GM19238 (cell line): ENCODE measurements around the gene MEF2C.
"Not testable (repeated sequence)": the region's sequence is repeated elsewhere in the genome, so short reads cannot be mapped to it uniquely, and the experiment has no call there.

Experiments
- DNase-seq: peaks from one replicate; pipeline ENCODE4 v3.0.0; 2011; ENCODE audit warnings: low spot score; ENCODE audit not compliant: insufficient read length

Gene MEF2C

DNA sequence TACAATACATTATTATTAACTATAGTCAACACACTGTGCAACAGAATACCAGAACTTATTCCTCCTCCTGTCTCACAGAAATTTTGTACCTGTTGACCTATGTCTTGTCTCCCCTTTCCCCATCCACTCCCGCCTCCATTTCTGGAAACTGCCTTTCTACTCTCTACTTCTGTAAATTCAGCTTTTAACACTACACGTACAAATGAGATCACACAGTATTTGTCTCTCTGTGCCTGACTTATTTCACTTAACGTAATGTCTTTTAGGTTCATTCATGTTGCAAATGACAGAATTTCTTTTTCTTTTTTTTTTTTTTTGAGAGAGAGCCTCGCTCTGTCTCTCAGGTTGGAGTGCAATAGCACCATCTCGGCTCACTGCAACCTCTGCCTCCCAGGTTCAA, 19.5 kb downstream of the MEF2C start:
- no peak for DNase-seq

DNA sequence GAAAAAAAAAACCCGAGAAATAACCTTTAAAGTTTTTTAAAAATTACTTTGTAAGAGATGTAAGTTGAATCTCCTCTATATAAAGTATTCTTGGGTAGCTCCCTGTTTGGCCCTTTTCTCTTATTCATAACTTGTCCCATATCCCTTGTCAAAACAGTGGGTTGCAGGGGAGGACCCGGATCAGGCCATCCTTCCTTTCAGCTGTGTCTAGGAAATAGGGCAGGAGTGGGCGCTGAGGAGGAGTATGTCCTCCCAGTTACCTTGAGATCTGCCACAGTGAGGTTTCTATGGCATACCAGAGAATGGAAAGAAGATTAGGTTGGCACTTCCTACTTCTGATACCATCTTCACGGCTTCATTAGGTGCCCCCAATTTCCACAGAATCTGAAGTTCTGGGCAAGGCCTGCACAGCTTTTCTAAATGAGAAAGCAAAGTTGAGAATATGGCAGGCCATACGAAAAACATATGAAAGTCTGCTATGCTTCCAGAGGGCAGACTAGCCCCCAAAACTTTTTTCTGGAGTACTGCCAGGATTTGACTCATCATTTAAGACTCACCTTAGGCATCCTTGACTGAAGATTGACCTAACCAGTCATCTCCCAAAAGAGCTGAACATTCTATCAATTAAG, 20.3 kb downstream of the MEF2C start:
- no peak for DNase-seq

DNA sequence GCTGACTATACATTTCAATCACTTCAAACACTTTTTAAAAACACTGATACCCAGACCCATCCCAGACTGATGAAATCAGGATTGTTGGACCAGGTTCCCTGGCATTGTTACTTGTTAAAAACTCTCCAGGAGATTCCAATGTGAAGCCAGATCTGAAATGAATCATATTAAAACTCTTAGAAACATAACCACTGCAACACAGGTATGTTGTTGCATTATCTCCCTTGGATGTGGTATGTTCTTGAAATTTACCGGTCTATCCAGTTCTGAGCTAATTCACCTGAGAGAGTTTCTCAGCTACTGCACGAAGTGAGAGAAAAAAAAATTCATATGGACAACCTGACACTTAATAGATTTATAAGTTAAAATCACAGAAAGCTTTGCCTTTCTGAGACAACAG, 21.8 kb downstream of the MEF2C start:
- DNase-seq, result no peak

DNA sequence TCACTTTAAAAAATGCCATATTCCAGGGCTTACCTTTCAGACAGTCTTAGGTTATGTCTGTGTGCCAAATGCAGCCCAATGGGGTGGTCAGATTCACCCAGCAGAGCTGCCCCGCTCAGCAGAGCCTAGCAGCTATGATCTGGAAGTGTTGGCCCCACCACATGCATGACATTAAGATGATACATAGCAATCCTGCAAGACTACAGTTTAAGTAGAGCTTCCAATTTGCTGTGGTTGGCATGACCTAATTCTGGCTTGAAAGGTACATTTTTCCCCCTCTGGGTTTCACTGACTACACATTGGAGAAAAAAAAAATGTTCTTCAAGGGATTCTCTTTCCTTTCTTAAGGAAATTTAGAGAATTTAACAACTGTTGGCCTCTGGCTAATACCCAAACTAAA, 22.5 kb downstream of the MEF2C start:
- no peak for DNase-seq

DNA sequence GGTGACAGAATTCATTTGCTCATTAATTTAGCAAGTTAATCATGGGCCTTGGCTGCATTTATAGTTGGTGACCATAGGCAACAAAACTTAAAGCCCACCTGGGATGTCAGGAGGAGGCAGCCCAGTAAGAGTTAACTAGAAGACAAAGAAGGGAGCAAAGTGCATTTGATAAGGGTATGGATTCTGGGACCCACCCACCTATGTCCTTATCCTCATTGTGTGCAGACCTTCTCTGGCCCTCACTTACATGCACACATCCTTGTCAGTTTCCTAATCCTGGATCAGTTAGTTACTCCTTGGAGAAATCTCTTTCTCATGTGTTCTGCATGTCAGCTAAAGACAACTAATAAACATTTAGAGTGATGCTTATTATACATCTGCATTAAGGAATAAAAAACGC, 24.6 kb downstream of the MEF2C start:
- no peak for DNase-seq

DNA sequence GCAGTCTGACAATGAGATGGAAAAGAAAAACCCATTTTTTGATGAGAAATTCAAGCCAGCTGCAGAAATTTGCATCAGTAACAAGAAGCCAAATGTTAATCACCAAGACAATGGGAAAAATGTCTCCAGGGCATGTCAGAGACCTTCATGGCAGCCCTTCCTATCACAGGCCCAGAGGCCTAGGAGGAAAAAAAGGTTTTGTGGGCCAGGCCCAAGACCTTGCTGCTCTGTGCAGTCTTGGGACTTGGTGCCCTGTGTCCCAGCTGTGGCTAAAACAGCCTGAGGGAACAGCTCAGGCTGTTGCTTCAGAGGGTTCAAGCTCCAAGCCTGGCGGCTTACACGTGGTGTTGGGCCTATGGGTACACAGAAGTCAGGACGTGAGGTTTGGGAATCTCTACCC, 26.6 kb downstream of the MEF2C start:
- DNase-seq, result not testable (repeated sequence)

DNA sequence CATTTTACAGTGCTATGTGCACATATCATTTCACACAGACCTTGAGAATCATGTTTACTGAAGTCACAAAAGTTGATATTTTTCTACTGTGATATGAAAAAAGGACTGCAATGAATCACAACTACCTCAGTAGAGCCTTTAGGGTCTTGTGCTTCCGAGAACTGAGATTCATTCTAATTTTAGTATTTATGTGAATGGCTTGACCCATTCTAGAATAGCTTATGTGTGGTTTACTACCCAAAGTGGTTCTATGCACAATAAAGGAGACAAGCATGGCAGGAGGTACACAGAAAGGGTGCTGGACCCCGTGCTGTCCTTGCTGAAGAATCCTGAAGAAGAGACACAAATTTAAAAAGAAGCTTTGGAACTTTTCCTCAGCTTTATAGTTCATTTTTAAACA, 28.2 kb downstream of the MEF2C start:
- DNase-seq, result no peak

DNA sequence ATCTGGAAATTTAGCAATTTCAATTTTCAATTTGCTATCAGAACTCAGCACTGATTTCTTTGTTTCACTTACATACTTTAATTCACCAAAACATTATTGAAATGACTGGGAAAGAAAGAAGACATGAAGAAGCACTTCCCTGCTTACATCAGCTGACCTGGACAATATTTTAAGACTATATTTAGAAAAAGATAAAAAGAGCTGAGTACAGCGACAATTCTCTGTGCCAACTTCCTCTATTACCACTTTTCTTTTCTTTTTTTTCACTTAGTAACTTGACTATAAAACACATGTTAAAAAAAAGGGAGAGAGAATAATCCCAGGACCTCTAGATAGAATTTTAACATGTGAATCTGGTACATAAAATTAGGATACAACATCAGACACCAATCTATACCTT, 35.6 kb downstream of the MEF2C start:
- DNase-seq, result no peak

DNA sequence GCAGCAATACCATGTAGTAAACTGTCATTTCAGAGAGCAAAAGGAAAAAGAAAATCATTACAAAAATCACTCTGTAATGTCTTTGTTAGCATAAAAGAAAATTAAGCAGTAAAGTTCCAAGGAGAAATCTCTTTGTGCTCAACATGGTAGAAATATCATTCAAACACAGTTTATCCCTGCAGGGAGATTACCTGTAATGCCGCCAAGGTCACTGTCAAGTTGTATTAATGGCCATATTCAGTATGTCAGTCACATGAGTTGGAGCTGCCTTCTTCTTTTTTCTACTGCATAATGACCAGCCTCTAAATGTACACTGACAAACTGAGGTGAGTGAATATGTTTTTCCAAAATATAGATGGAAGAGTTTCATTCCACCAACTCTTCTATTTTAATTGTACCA, 36.5 kb downstream of the MEF2C start:
- no peak for DNase-seq

DNA sequence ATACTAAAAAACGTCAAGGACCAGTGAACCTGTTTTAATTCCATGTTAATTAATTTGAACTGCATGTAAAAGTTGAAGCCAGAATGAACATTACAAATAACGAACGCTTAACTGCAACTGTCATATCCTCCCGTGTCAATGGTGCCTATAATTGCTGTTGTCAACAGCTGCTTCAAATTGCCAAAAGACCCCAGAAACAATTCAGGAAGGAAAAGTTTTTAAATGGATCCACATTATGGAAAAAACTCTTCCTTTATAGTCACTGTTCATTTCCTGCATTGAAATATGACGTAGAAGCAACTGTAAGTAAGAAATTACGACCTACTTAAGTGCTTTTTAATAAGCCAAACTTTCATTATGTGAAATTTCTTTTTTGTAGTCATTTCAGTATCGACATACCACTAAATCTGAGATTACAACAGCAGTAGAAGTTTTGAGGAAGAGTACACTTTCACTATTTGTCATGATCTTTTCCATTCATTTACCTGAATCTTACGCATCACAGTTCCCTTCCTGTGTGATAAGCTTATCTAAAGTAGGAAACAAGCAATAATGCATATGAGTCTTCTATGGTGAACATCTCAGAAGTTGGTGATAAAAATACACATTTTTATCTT, 37.8 kb downstream of the MEF2C start:
- no peak for DNase-seq

DNA sequence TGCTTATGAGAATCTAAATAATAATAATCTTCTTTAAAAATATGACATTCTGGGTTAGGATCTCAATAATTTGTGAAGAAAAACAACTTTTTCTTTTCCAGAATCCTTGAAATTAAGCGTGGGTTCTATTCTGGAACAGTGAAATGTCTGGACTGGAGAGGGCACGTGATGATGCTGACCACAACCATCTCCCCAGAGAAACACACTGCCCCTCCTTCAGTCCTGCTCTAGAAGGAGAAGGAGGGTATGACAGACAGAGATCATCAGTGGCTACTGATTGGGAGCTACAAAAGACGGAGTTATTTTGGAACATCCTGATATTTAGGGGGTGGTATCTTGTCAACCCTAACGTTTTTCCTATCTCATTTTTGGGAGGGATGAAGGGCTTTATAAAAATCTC, 40.2 kb downstream of the MEF2C start:
- no peak for DNase-seq

DNA sequence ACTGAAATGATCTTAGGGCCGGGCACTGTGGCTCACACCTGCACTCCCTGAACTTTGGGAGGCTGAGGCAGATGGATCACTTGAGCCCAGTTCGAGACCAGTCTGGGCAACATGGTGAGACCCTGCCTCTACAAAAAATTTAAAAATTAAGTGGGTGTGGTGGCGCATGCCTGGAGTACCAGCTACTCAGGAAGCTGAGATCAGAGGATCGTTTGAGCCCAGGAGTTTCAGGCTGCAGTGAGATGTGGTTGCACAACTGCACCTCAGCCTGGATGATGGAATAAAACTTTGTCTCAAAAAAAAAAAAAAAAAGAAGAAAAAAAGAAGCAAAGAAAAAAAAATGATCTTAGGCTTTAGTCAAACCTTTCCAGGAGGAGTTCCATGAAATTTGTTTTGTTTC, 41.8 kb downstream of the MEF2C start:
- no peak for DNase-seq

DNA sequence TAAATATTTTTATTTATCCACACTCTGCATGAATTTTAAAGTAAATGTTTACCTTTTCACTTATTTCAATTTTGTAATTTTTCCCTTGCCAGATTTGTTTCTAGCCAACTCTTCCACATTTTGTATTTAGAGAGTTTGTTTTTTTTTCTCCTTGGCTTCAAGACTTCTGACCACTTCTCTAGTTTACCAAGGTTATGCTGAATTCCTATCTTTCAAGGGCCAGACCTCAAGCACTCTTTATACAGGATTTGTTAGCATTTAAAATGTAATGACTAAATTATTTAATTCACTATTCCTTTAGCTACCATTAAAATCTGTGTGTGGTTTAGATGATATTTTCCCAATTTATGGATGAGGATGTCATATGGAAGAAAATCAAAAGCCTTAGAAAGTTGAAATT, 42.5 kb downstream of the MEF2C start:
- DNase-seq, result no peak

DNA sequence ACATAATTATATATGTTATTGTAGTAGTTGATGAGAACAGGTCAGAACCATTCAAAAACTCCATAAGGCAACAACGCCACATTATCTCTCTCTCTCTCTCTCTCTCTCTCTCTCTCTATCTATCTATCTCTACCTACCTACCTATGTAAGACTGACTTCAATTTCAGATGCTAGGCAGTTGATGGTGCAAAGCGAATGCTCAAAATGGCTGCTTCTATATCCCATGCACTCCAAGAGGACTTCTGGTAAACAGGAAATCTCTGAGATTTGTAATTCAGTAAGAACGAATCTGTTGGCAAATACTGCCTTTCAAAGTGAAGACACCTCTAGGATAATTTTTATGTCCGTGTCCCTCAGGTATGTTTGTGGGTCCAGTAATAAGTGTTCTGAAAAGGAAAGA, 43.7 kb downstream of the MEF2C start:
- DNase-seq, result no peak

DNA sequence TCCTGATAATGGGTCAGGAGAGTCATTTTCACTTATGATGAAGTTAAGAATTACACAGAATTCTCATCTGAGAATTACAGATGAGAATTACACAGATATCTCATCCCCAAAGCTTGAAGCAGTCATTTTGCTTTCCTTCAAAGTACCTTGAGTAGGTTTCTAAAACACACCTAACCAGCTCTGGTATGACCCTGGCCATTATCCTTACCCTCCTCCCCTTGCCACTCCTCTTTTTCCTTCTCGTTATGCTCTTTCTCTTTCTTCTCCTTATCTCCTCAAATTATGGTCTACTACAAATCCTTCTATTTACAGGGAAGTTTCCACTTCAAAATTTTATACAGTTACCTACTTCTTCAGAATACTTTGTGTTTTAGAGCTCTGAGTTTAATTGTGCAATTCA, 44.5 kb downstream of the MEF2C start:
- DNase-seq, result no peak

DNA sequence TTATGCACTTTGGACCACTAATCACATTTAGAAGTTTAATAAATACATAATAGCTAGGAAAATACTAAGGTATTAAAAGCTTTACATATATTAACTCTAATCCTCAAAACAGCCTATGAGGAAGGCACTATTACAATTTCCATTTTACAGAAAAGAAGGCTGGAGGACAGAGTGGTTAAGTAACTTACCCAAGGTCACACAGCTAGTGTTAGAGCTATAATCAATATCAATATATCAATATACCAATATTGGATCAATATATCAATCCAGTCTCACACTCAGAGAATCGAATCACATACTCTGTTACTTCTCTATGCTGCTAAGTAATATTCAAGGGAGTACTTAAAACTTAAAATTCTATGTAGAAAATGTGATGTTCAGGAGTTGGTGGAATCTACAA, 45.2 kb downstream of the MEF2C start:
- DNase-seq, result no peak

DNA sequence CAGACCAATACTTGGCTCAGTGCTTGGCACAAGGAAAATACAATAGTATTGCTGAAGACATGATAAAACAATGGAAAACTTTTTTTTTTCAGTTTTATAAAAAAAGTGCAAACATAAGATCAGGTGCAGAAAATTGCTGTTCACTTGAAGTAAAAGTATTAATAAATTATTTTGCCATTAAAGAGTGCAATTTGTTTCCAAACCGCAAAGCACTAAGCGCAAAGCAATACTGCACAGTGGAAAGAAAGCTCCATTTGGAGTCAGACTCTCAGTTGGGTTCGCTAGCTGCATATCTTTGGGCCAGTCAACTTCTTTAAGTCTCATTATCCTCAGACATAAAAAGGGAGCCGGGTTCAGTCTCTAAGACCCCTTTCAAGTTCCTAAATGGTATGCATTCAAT, 45.8 kb downstream of the MEF2C start:
- DNase-seq, result no peak

DNA sequence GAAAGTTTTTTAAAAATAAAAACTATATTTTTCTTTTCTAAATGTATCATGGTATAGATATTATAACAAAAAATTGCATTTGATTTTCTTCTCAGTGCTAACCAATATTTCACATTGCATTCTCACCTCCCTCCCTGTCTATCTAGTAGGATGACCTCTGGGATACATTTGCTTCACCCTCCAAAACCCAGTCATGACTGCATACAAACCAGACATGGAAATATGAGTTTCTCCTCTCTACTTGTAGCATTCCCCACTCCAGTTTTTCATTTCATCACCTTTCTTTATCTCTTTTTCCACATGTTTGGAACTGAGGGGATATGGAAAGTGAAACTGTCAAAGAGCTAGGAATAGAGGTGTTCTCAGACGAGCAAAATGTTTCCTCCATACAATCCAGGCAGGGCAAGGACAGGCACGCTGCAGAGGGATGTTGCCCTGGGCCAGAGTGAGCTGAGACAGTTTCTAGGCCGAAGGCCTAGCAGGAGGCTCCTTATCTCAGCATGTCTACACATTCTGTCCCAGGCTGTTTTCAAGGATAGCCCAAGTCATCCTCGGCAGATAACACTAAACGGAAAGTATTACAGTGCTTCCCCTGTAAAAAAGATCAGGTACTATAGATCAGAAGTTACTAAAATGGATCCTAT, 46.7 kb downstream of the MEF2C start:
- no peak for DNase-seq

DNA sequence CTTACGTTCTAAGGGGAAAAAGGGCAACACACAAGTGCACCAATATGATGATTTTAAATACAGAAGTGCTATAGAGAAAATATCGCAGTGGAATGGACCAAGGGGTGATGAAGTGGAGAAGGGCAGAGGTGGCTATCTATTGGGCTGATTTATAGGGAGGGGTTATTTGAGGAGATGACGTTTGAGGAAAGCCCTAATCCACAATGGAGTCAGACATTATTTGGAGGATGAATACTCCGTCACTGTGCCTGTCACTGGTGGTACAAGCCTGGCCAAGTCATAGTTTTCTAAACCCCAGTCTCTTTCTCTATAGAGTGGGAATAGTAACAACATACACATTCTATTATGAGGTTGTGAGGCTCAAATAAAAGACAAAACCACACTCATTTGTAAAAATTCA, 48.5 kb downstream of the MEF2C start:
- DNase-seq, result no peak

DNA sequence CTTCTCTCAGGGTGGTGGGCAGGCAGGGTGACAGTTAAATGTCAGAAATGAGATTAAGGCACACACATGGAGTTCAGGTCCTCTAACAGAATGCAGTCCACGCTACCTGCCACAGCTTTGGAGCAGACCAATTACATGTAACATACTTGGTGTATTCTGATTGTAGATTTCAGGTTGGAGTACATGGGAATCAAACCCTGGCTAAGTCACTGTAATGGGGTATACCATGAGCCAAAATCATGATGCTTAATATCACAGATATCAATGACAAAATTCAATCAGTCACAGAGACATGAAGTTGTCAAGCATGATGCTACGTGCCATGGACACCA, 48.9 kb downstream of the MEF2C start:
- no peak for DNase-seq

DNA sequence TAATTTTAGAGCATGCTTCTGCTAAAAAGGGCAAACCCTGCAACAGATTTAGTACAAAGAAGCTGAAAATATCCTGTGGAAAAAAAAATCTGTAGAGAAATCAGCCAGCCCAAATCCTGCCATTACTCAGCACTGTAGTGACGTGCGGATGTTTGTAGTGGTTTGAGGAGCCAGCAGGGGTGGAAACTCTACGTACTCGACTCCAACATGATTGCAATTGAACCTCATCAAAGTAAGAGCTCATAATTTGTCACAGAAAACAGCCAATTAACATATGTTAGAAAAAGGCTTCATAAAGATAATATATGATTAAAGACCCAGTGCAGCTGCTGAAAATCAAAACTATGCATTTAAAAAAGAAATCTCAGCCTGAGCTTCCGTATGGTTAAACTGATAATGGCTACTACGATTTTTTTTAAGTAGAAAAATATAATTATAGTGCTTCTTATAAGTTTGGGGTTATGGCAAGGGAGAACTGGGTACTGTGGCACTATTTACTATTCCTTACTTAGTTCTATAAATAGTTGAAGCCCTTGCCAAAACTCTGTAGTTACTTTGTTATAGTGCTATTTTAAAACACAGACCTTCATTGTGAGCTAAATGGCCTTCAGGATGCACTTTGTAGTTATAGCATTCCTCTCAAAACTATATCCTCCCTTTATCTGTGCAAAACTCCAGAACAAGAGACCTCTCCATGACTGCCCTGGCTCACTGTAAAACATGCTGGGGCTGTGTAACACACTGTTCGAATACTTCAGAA, 49.4 kb downstream of the MEF2C start:
- no peak for DNase-seq

DNA sequence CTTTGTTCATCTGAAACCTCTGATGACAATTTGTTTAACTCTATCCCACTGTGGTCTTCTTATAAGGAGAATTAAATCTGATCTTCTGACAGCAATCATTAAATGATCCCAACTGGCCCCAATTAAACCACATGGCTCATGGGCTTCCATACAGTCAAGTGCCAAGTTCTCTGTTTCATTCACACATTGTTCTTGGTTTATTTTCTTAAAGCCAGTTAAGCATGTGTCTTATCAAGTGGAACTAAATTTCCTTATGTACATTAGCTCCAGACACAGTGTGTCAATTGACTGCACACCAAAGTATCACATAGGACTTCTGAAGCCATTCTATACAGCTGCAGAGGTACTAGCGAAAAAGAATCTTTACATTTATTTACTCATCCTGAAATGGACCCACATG, 51.2 kb downstream of the MEF2C start:
- no peak for DNase-seq

DNA sequence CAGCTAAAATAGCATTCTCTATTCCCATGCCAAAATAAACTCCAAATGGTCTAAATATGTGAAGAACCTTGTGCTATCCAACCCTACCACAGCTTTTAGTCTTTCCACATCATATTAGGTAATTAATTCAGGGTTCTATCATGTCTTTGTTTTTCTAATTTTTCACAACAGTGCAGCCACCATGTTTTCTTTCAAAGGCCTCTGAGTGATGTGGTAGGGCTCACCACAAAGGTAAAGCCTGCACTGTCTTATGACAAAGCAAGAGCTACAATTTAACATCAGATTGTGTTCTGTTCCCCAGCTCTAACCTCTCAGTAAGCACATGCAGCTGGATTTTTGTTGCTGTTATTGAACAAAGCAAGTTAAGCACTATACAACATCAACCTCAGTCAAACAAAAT, 52.4 kb downstream of the MEF2C start:
- DNase-seq, result no peak
